ENCODE data around the gene HLA-B. TPM values are rescaled to one million over a fixed set of nuclear protein-coding genes. Genes with fewer than 3 reads are reported as not detected.

The HLA-B gene
- total and polyA plus RNA-seq, 3 donors from 2014 or later, result 425 to 943 (median 439) TPM

- 38 to 58% methylated on average over 2 of the region's 2 CpGs for WGBS, 2 donors
- DNase-seq, result no peak
- no peak overlapping the region for H3K4me3 ChIP-seq
- H3K27ac ChIP-seq, result no peak overlapping the region
- H3K36me3 ChIP-seq (ENCODE audit: low read depth, missing control alignments), result no peaks in the 10 kb centered on the region
- H3K4me1 ChIP-seq, result no peaks in the 10 kb centered on the region
- H3K27me3 ChIP-seq, result no peaks in the 10 kb centered on the region
- TF ChIP-seq POLR2A (IDR thresholded peaks at IDR 0.05), result no peak
- no peak for TF ChIP-seq CTCF (IDR thresholded peaks at IDR 0.05)
- intact Hi-C loops (cut with DNase I; ENCODE audit: low total_unique reads), result no loop called here
- H3K9me3 ChIP-seq, result no peaks in the 10 kb centered on the region
These were observed 39.9 kb downstream of the HLA-B start for GRCh38 chr6:31317036-31317435.

GRCh38 chr6:31309641-31310040 lies 47.3 kb downstream of the HLA-B start:
- Histone ChIP-seq H3K4me1 (peaks cover 4% of the 10 kb centered on the region), H3K27me3 (no peaks in the 10 kb centered on the region), H3K9me3 (no peaks in the 10 kb centered on the region), H3K36me3 (ENCODE audit: low read depth, missing control alignments) (no peaks in the 10 kb centered on the region), H3K4me3 (no peak overlapping the region), H3K27ac (no peak overlapping the region)
- TF ChIP-seq CTCF (IDR thresholded peaks at IDR 0.05) (no peak), POLR2A (IDR thresholded peaks at IDR 0.05) (no peak)
- intact Hi-C loops (cut with DNase I; ENCODE audit: low total_unique reads), result no loop called here
- 72 to 80% methylated on average over 2 of the region's 2 CpGs for WGBS, 2 donors
- DNase-seq, result no peak

GRCh38 chr6:31308845-31309175 lies 48.2 kb downstream of the HLA-B start:
- peaks cover 4% of the 10 kb centered on the region for H3K4me1 ChIP-seq
- no peaks in the 10 kb centered on the region for H3K36me3 ChIP-seq (ENCODE audit: low read depth, missing control alignments)
- no peaks in the 10 kb centered on the region for H3K27me3 ChIP-seq
- H3K27ac ChIP-seq, result no peak overlapping the region
- DNase-seq, result peak; percentile 25
- intact Hi-C loops (cut with DNase I; ENCODE audit: low total_unique reads), result no loop called here
- no peak for TF ChIP-seq CTCF (IDR thresholded peaks at IDR 0.05)
- TF ChIP-seq POLR2A (IDR thresholded peaks at IDR 0.05), result no peak
- peak overlapping the region; percentile 48 to 61 for H3K4me3 ChIP-seq
- H3K9me3 ChIP-seq, result no peaks in the 10 kb centered on the region
- WGBS, 2 donors, result 19 to 20% methylated on average over 9 to 11 of the region's 11 CpGs

GRCh38 chr6:31308050-31308844 lies 48.7 kb downstream of the HLA-B start:
- peaks cover 4% of the 10 kb centered on the region for H3K4me1 ChIP-seq
- WGBS, 2 donors, result 6% methylated on average over 53 of the region's 57 CpGs; no CpG with 5 or more reads in 1 of the 2 donors
- H3K4me3 ChIP-seq, result peak overlapping the region; percentile 48 to 61
- H3K27me3 ChIP-seq, result no peaks in the 10 kb centered on the region
- peak; percentile 81 for DNase-seq
- no peak overlapping the region for H3K27ac ChIP-seq
- intact Hi-C loops (cut with DNase I; ENCODE audit: low total_unique reads), result no loop called here
- no peaks in the 10 kb centered on the region for H3K9me3 ChIP-seq
- TF ChIP-seq CTCF (IDR thresholded peaks at IDR 0.05) (no peak), POLR2A (IDR thresholded peaks at IDR 0.05) (no peak)
- no peaks in the 10 kb centered on the region for H3K36me3 ChIP-seq (ENCODE audit: low read depth, missing control alignments)

- Histone ChIP-seq H3K27ac (no peak overlapping the region), H3K36me3 (ENCODE audit: low read depth, missing control alignments) (no peaks in the 10 kb centered on the region), H3K4me1 (peaks cover 4% of the 10 kb centered on the region), H3K27me3 (no peaks in the 10 kb centered on the region), H3K4me3 (peak overlapping the region; percentile 48 to 61), H3K9me3 (no peaks in the 10 kb centered on the region)
- 24 to 70% methylated on average over 2 to 14 of the region's 14 CpGs for WGBS, 2 donors
- intact Hi-C loops (cut with DNase I; ENCODE audit: low total_unique reads), result no loop called here
- DNase-seq, result no peak
- no peak for TF ChIP-seq POLR2A (IDR thresholded peaks at IDR 0.05)
- TF ChIP-seq CTCF (IDR thresholded peaks at IDR 0.05), result no peak
These were observed 49.3 kb downstream of the HLA-B start for GRCh38 chr6:31307669-31308049.
